HFFc6 (cell line): ENCODE measurements around the gene LRCOL1. TPM values are rescaled to one million over a fixed set of nuclear protein-coding genes. Genes with fewer than 3 reads are reported as not detected.

Source experiments
- DNase-seq: peaks from one replicate; pipeline ENCODE4 v3.0.0-alpha.2; 2018
- H3K27ac Mint-ChIP-seq: 2 replicates; pipeline ENCODE4 v1.8.0; 2020; ENCODE audit warnings: mild to moderate bottlenecking, mixed read lengths
- H3K27me3 Mint-ChIP-seq: 2 replicates; pipeline ENCODE4 v1.8.0; 2021; ENCODE audit warnings: mild to moderate bottlenecking, moderate library complexity, mixed read lengths; ENCODE audit not compliant: insufficient read depth
- H3K36me3 Mint-ChIP-seq: 2 replicates; pipeline ENCODE4 v1.8.0; 2021; ENCODE audit warnings: low read depth, mixed read lengths
- H3K4me1 Mint-ChIP-seq: 2 replicates; pipeline ENCODE4 v1.8.0; 2020; ENCODE audit warnings: low read depth, mixed read lengths
- H3K4me3 Mint-ChIP-seq: 2 replicates; pipeline ENCODE4 v1.8.0; 2020; ENCODE audit warnings: mild to moderate bottlenecking, moderate library complexity, mixed read lengths
- H3K9me3 Mint-ChIP-seq: 2 replicates; pipeline ENCODE4 v1.8.0; 2020; ENCODE audit warnings: mild to moderate bottlenecking, mixed read lengths
- total RNA-seq, 6 experiments: library from RNA; stranded (reverse); fragmentation: NEBNext Ultra II Directional; extraction: Animal tissue kit (Norgen Biotek cat#: 25700); gene quantifications; 2 replicates in 1 of 6; 3 replicates in 5 of 6; pipeline ENCODE4 v1.2.3, GENCODE V29; 2021
- TF ChIP-seq, protein P1 (sequence below): fragments of 200-600 bp; sonication (generic); IDR thresholded peaks from 2 replicates; pipeline ENCODE4 v1.5.0; 2021; ENCODE audit warnings: antibody characterized with exemption, mild to moderate bottlenecking

The LRCOL1 gene
- total RNA-seq, 6 experiments from 2014 or later, result 0.23 to 1.00 (median 0.52) TPM

DNA sequence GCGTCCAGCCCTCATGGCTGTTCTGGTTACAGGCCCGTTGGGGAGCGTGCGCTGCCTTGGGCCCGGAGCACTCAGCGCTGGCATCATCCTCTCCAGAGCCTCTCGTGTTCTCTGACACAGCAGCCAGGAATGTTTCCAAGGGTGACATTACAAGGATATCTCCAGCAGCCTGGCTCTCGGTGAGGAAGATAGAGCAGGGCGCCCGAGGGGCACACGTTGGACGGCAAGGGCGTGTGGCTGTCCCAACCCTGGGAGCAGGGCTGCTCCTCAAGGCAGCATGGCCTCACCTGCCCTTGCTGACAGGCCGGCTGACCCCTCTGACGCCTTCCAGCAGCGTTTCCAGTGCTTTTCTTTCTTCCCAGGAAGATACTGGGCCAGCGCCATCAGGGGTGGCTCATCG is 14.4 kb downstream of the LRCOL1 start:
- no peak overlapping the region for H3K27ac Mint-ChIP-seq
- DNase-seq, result peak; percentile 30
- peak overlapping the region; percentile 47 for H3K4me3 Mint-ChIP-seq
- TF ChIP-seq, protein P1, sequence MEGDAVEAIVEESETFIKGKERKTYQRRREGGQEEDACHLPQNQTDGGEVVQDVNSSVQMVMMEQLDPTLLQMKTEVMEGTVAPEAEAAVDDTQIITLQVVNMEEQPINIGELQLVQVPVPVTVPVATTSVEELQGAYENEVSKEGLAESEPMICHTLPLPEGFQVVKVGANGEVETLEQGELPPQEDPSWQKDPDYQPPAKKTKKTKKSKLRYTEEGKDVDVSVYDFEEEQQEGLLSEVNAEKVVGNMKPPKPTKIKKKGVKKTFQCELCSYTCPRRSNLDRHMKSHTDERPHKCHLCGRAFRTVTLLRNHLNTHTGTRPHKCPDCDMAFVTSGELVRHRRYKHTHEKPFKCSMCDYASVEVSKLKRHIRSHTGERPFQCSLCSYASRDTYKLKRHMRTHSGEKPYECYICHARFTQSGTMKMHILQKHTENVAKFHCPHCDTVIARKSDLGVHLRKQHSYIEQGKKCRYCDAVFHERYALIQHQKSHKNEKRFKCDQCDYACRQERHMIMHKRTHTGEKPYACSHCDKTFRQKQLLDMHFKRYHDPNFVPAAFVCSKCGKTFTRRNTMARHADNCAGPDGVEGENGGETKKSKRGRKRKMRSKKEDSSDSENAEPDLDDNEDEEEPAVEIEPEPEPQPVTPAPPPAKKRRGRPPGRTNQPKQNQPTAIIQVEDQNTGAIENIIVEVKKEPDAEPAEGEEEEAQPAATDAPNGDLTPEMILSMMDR, result no peak
- no peaks in the 10 kb centered on the region for H3K36me3 Mint-ChIP-seq
- no peaks in the 10 kb centered on the region for H3K9me3 Mint-ChIP-seq
- peaks cover 20% of the 10 kb centered on the region for H3K4me1 Mint-ChIP-seq
- H3K27me3 Mint-ChIP-seq, result peaks cover 7% of the 10 kb centered on the region

DNA sequence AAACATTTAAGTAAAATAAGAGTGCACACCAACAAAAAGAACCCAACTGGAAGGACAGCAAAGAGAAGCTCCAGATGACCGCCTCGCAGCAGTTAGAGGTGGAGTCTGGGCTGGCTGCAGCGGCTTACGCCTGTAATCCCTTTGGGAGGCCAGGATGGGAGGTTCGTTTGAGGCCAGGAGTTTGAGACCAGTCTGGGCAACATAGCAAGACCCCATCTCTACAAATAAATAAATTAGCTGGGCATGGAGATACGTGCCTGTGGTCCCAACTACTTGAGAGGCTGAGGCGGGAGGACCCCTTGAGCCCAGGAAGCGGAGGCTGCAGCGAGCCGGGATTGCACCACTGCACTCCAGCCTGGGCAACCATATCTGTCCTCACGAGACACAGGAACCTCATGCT is 15.2 kb downstream of the LRCOL1 start:
- TF ChIP-seq, protein P1, result no peak
- peaks cover 20% of the 10 kb centered on the region for H3K4me1 Mint-ChIP-seq
- no peak overlapping the region for H3K27ac Mint-ChIP-seq
- peaks cover 5% of the 10 kb centered on the region for H3K27me3 Mint-ChIP-seq
- H3K4me3 Mint-ChIP-seq, result no peak overlapping the region
- no peaks in the 10 kb centered on the region for H3K36me3 Mint-ChIP-seq
- DNase-seq, result no peak
- H3K9me3 Mint-ChIP-seq, result no peaks in the 10 kb centered on the region

DNA sequence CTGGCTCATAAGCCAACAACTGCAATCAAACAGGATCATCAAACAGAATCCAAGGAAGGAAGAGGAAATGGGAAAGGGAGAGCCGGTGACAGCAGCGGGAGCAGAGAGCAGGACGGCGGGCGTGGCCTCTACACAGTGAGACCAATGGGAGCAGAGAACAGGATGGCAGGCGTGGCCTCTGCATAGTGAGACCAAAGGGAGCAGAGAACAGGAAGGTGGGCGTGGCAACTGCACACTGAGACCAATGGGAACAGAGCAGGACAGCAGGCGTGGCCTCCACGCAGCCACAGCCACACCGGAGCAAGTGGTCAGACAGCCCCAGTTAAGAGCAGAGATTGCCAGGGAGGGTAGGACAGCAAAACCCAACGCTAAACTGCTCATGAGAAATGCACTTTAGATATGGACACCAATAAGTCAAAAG is 16.4 kb downstream of the LRCOL1 start:
- peaks cover 7% of the 10 kb centered on the region for H3K27me3 Mint-ChIP-seq

DNA sequence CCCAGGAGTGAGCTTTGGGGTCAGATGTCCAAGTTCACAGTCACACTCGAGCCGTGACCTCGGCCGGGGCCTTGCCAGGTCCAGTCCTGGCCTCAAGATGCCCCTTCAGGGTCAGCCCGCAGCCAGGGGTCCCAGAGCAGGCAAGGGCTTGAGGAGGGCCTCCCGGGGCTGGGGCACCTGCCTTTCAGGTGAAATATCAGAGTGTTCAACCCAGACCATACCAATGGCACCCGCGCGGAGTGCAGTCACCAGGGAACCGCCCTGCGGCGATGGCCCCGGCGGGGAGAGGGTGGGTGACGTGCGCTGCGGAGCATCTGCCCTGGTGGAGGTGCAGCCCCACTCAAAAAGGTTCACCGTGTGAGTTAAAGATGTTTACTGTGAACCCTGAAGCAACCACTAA is 16.9 kb downstream of the LRCOL1 start:
- Mint-ChIP-seq H3K27me3 (peaks cover 11% of the 10 kb centered on the region), H3K4me3 (no peak overlapping the region), H3K9me3 (no peaks in the 10 kb centered on the region; the same call in 1 of the 2 replicates), H3K36me3 (no peaks in the 10 kb centered on the region), H3K27ac (no peak overlapping the region), H3K4me1 (peaks cover 20% of the 10 kb centered on the region)
- DNase-seq, result no peak
- TF ChIP-seq, protein P1, result no peak

More for the DNA sequence above, 16.4 kb downstream of the LRCOL1 start:
- Mint-ChIP-seq H3K4me1 (peaks cover 20% of the 10 kb centered on the region), H3K4me3 (no peak overlapping the region), H3K36me3 (no peaks in the 10 kb centered on the region), H3K9me3 (no peaks in the 10 kb centered on the region; the same call in 1 of the 2 replicates), H3K27ac (no peak overlapping the region)
- DNase-seq, result peak; percentile 81
- TF ChIP-seq, protein P1, result no peak

DNA sequence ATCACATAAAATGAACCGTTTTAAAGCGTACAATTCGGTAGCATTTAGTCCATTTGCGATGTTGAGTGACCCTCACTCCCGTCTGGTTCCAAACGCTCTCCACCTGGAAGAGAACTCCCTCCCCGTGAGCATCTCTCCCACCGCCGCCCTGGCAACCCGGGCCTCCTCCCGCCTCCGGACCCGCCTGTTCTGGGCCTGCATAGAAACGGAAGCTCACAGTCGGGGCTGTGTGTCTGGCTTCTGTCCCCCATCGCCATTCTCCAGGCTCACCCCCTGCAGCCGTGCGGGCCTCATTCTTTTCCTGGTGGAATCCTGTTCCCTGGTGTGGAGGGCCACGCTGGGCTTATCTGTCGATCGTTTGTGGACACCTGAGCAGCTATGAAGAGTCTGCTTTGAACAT is 17.3 kb downstream of the LRCOL1 start:
- no peaks in the 10 kb centered on the region; the same call in 1 of the 2 replicates for H3K9me3 Mint-ChIP-seq
- no peak for DNase-seq
- no peak overlapping the region for H3K27ac Mint-ChIP-seq
- H3K36me3 Mint-ChIP-seq, result no peaks in the 10 kb centered on the region
- H3K4me1 Mint-ChIP-seq, result peaks cover 20% of the 10 kb centered on the region
- TF ChIP-seq, protein P1, result no peak
- peaks cover 13% of the 10 kb centered on the region for H3K27me3 Mint-ChIP-seq
- no peak overlapping the region for H3K4me3 Mint-ChIP-seq
